GM19438 (cell line): ENCODE measurements around the gene RETN.
A peak's percentile ranks its signal among the peaks of the same experiment; 100 is the strongest.

Experiments
- ATAC-seq: cut with Tn5 transposase; IDR thresholded peaks from one replicate; pipeline ENCODE4 v1.9.1; 2021; ENCODE audit warnings: low read depth; ENCODE audit not compliant: unreplicated experiment

Gene RETN

GRCh38 chr19:7668842-7669241, at the start of gene RETN:
Gene RETN (plus strand): TSS chr19:7669049. CDS start chr19:7669327, 278 bp downstream.
- no peak for ATAC-seq

GRCh38 chr19:7619671-7620441, 49.0 kb upstream of the RETN start:
- no peak for ATAC-seq

GRCh38 chr19:7620442-7621412, 48.1 kb upstream of the RETN start:
- no peak for ATAC-seq

GRCh38 chr19:7622933-7623685, 45.7 kb upstream of the RETN start:
- no peak for ATAC-seq

- ATAC-seq, result no peak
These were observed 44.9 kb upstream of the RETN start for GRCh38 chr19:7623725-7624603.

- ATAC-seq, result no peak
These were observed 44.0 kb upstream of the RETN start for GRCh38 chr19:7624810-7625209.

GRCh38 chr19:7625763-7626372, 43.0 kb upstream of the RETN start:
- no peak for ATAC-seq

- no peak for ATAC-seq
These were observed 41.7 kb upstream of the RETN start for GRCh38 chr19:7627166-7627565.

- no peak for ATAC-seq
These were observed 40.1 kb upstream of the RETN start for GRCh38 chr19:7628589-7629311.

GRCh38 chr19:7629347-7630054, 39.3 kb upstream of the RETN start, which contains the start of the genes PET100 and XAB2:
Gene PET100 (plus strand): TSS chr19:7629793. CDS start chr19:7629834, 41 bp downstream.
Gene XAB2 (minus strand): TSS chr19:7629545. CDS start chr19:7629527, 18 bp downstream.
- ATAC-seq, result peak; percentile 88

- ATAC-seq, result no peak
These were observed 37.3 kb upstream of the RETN start for GRCh38 chr19:7631577-7631976.

- no peak for ATAC-seq
These were observed 36.3 kb upstream of the RETN start for GRCh38 chr19:7632340-7633203.

- no peak for ATAC-seq
These were observed 35.2 kb upstream of the RETN start, which contains the start of gene PCP2 for GRCh38 chr19:7633698-7634097. Gene PCP2 (minus strand): TSS chr19:7633719. CDS start chr19:7633457, 262 bp downstream.

GRCh38 chr19:7635670-7636069, 33.2 kb upstream of the RETN start:
- ATAC-seq, result no peak

GRCh38 chr19:7636317-7636690, 32.5 kb upstream of the RETN start:
- no peak for ATAC-seq

- peak; percentile 60 for ATAC-seq
These were observed 32.0 kb upstream of the RETN start, which contains the start of gene STXBP2 for GRCh38 chr19:7636691-7637373. Gene STXBP2 (plus strand): TSS chr19:7637110. CDS start chr19:7637150, 40 bp downstream.
